GM21423 (cell line): Measurements from ENCODE around the gene POLD4.

Experiments used
- ATAC-seq: cut with Tn5 transposase; IDR thresholded peaks from one replicate; pipeline ENCODE4 v1.9.1; 2021; ENCODE audit warnings: mild to moderate bottlenecking, moderate library complexity; ENCODE audit not compliant: unreplicated experiment

The POLD4 gene

GRCh38 chr11:67303132-67303834 lies 50.1 kb downstream of the POLD4 start, which contains the start of gene SSH3:
Gene SSH3, plus strand, starts transcription at chr11:67303530. Its CDS starts 96 bp downstream, at chr11:67303626.
- no peak for ATAC-seq

- no peak for ATAC-seq
Measured at GRCh38 chr11:67302571-67303131, 50.7 kb downstream of the POLD4 start.

GRCh38 chr11:67301951-67302516 lies 51.3 kb downstream of the POLD4 start:
- no peak for ATAC-seq

- no peak for ATAC-seq
Measured at GRCh38 chr11:67301313-67301921, 51.9 kb downstream of the POLD4 start.
